ENCODE data around the gene FER. TPM values are rescaled to one million over a fixed set of nuclear protein-coding genes. Genes with fewer than 3 reads are reported as not detected.

Gene FER
- total RNA-seq, 1 experiment from 2014 or later = 22.1 TPM

DNA sequence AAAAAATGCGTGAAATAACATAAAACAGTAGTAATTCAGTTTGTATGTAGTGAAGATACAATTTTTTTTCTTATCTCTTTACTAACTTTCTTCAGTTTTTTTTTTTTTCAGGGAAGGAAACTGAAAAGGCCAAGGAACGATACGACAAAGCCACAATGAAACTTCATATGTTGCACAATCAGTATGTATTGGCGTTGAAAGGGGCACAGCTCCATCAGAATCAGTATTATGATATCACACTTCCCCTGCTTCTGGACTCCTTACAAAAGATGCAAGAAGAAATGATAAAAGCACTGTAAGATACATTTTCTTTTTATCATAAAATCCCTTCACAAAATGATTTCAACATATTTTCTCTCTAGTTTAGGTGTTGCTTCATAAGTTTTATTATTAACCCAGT, 120.0 kb downstream of the FER start:
- POLR2A ChIA-PET = no interaction called here
- H3K9me3 ChIP-seq (ENCODE audit: control insufficient read depth, insufficient read depth, low read depth, low read length) = no peaks in the 10 kb centered on the region
- H3K27ac ChIP-seq (ENCODE audit: low read length) = no peak overlapping the region
- H3K36me3 ChIP-seq (ENCODE audit: control insufficient read depth, insufficient read depth, low read length) = no peaks in the 10 kb centered on the region
- TF ChIP-seq, protein P1, sequence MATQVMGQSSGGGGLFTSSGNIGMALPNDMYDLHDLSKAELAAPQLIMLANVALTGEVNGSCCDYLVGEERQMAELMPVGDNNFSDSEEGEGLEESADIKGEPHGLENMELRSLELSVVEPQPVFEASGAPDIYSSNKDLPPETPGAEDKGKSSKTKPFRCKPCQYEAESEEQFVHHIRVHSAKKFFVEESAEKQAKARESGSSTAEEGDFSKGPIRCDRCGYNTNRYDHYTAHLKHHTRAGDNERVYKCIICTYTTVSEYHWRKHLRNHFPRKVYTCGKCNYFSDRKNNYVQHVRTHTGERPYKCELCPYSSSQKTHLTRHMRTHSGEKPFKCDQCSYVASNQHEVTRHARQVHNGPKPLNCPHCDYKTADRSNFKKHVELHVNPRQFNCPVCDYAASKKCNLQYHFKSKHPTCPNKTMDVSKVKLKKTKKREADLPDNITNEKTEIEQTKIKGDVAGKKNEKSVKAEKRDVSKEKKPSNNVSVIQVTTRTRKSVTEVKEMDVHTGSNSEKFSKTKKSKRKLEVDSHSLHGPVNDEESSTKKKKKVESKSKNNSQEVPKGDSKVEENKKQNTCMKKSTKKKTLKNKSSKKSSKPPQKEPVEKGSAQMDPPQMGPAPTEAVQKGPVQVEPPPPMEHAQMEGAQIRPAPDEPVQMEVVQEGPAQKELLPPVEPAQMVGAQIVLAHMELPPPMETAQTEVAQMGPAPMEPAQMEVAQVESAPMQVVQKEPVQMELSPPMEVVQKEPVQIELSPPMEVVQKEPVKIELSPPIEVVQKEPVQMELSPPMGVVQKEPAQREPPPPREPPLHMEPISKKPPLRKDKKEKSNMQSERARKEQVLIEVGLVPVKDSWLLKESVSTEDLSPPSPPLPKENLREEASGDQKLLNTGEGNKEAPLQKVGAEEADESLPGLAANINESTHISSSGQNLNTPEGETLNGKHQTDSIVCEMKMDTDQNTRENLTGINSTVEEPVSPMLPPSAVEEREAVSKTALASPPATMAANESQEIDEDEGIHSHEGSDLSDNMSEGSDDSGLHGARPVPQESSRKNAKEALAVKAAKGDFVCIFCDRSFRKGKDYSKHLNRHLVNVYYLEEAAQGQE (IDR thresholded peaks at IDR 0.05; ENCODE audit: insufficient read depth in 1 of 2, low read depth in 2 of 2, low read length in 1 of 2) = no peak
- TF ChIP-seq TCF7L2 (IDR thresholded peaks at IDR 0.05; ENCODE audit: low read depth, low read length) (no peak), SIN3A (IDR thresholded peaks at IDR 0.05; ENCODE audit: borderline replicate concordance, insufficient read depth, low read depth, low read length) (no peak), POLR2AphosphoS5 (IDR thresholded peaks at IDR 0.05; ENCODE audit: low read depth, low read length) (no peak)
- TF ChIP-seq, protein P2, sequence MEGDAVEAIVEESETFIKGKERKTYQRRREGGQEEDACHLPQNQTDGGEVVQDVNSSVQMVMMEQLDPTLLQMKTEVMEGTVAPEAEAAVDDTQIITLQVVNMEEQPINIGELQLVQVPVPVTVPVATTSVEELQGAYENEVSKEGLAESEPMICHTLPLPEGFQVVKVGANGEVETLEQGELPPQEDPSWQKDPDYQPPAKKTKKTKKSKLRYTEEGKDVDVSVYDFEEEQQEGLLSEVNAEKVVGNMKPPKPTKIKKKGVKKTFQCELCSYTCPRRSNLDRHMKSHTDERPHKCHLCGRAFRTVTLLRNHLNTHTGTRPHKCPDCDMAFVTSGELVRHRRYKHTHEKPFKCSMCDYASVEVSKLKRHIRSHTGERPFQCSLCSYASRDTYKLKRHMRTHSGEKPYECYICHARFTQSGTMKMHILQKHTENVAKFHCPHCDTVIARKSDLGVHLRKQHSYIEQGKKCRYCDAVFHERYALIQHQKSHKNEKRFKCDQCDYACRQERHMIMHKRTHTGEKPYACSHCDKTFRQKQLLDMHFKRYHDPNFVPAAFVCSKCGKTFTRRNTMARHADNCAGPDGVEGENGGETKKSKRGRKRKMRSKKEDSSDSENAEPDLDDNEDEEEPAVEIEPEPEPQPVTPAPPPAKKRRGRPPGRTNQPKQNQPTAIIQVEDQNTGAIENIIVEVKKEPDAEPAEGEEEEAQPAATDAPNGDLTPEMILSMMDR (IDR thresholded peaks at IDR 0.05) = no peak
- DNase-seq (ENCODE audit: low read depth, low spot score) = no peak
- intact Hi-C loops (cut with micrococcal nuclease; ENCODE audit: unreplicated experiment) (no loop called here), in situ Hi-C loops (cut with HindIII; ENCODE audit: low pct_unique_long_range_greater_than_20kb, low sequenced_read_pairs) (no loop called here)
- BruUV-seq (replicated peaks) = no TSS peak
- no peak overlapping the region for H3K4me3 ChIP-seq (ENCODE audit: low read depth in 2 of 2, low read length in 2 of 2)
- no peaks in the 10 kb centered on the region for H3K27me3 ChIP-seq (ENCODE audit: control insufficient read depth, insufficient read depth, low read length)
- H3K4me1 ChIP-seq (ENCODE audit: control insufficient read depth, insufficient read depth, low read length) = no peaks in the 10 kb centered on the region
- no peak for ATAC-seq
- CTCF ChIA-PET = interaction anchor here (0.7 kb wide), 1 partner anchor 609 kb away, joined by 4 read pairs; no protein-coding TSS in a partner anchor

DNA sequence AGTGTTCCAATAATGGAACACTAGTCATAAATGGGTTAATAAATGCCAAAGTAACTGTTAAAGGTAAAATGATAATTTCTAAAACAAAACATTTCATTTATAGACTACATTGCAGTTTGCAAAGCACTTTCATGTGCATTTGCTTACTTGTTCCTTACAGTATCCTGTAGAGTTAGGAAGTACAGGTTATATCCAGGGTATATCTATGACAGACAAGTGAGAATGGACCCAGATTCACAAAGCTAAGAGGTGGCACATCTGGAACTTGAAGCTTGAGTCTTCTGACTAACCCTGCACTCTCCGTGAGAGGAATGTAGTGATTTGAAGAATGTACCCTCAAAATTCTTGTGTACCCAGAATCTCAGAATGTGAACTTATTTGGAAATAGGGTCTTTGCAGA, 121.4 kb downstream of the FER start:
- ChIA-PET POLR2A (no interaction called here), CTCF (no interaction called here)
- intact Hi-C loops (cut with micrococcal nuclease; ENCODE audit: unreplicated experiment) (no loop called here), in situ Hi-C loops (cut with HindIII; ENCODE audit: low pct_unique_long_range_greater_than_20kb, low sequenced_read_pairs) (no loop called here)
- Histone ChIP-seq H3K27ac (ENCODE audit: low read length) (no peak overlapping the region), H3K27me3 (ENCODE audit: control insufficient read depth, insufficient read depth, low read length) (no peaks in the 10 kb centered on the region), H3K36me3 (ENCODE audit: control insufficient read depth, insufficient read depth, low read length) (no peaks in the 10 kb centered on the region), H3K4me3 (ENCODE audit: low read depth in 2 of 2, low read length in 2 of 2) (no peak overlapping the region), H3K9me3 (ENCODE audit: control insufficient read depth, insufficient read depth, low read depth, low read length) (no peaks in the 10 kb centered on the region), H3K4me1 (ENCODE audit: control insufficient read depth, insufficient read depth, low read length) (no peaks in the 10 kb centered on the region)
- ATAC-seq = no peak
- no peak for DNase-seq (ENCODE audit: low read depth, low spot score)
- TF ChIP-seq SIN3A (IDR thresholded peaks at IDR 0.05; ENCODE audit: borderline replicate concordance, insufficient read depth, low read depth, low read length) = no peak
- no peak for TF ChIP-seq POLR2AphosphoS5 (IDR thresholded peaks at IDR 0.05; ENCODE audit: low read depth, low read length)
- no peak for TF ChIP-seq TCF7L2 (IDR thresholded peaks at IDR 0.05; ENCODE audit: low read depth, low read length)
- TF ChIP-seq, protein P2 (IDR thresholded peaks at IDR 0.05) = no peak
- TF ChIP-seq, protein P1 (IDR thresholded peaks at IDR 0.05; ENCODE audit: insufficient read depth in 1 of 2, low read depth in 2 of 2, low read length in 1 of 2) = no peak
- no TSS peak for BruUV-seq (replicated peaks)

Measured in Panc1 (cell line).